ENCODE data around the gene TEX51.

Gene TEX51

DNA sequence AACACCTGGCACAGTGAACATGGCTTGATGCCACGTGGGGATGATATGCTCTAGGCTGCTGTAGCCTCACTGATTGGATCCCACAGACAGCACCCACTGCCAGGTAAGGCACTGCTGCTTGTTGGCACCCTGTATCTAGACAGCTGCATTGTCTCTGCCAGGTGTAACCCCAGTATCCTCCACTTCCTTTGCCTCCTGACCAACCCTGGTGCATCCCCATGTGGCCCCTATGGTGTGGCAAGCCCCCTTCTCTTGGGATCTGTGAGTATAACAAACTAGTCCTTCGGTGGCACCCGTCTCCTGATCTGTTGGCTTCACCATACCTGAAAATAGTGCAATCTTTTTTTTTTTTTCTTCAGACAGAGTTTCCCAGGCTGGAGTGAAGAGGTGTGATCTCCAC is 11.1 kb downstream of the TEX51 start:
- ATAC-seq: no peak
- TF ChIP-seq TCF4 (CRISPR knock-in tag; IDR thresholded peaks at IDR 0.05; ENCODE audit: borderline replicate concordance) (no peak), ZFP3 (CRISPR knock-in tag; IDR thresholded peaks at IDR 0.05) (no peak), ZC3H10 (CRISPR knock-in tag; IDR thresholded peaks at IDR 0.05) (no peak), ARNTL (CRISPR knock-in tag; IDR thresholded peaks at IDR 0.05; ENCODE audit: borderline replicate concordance, low read depth) (no peak), ISL1 (CRISPR knock-in tag; IDR thresholded peaks at IDR 0.05) (no peak), TOX (CRISPR knock-in tag; IDR thresholded peaks at IDR 0.05; ENCODE audit: borderline replicate concordance) (no peak), GLIS3 (CRISPR knock-in tag; IDR thresholded peaks at IDR 0.05) (no peak), ZNF70 (CRISPR knock-in tag; IDR thresholded peaks at IDR 0.05) (no peak), PPARA (CRISPR knock-in tag; IDR thresholded peaks at IDR 0.05; ENCODE audit: borderline replicate concordance) (no peak), BACH2 (CRISPR knock-in tag; IDR thresholded peaks at IDR 0.05; ENCODE audit: borderline replicate concordance) (no peak), ZNF565 (CRISPR knock-in tag; conservative IDR thresholded peaks at IDR 0.05; ENCODE audit: low read depth) (no peak), ZNF8 (CRISPR knock-in tag; IDR thresholded peaks at IDR 0.05) (no peak)
- TF ChIP-seq, protein P1, sequence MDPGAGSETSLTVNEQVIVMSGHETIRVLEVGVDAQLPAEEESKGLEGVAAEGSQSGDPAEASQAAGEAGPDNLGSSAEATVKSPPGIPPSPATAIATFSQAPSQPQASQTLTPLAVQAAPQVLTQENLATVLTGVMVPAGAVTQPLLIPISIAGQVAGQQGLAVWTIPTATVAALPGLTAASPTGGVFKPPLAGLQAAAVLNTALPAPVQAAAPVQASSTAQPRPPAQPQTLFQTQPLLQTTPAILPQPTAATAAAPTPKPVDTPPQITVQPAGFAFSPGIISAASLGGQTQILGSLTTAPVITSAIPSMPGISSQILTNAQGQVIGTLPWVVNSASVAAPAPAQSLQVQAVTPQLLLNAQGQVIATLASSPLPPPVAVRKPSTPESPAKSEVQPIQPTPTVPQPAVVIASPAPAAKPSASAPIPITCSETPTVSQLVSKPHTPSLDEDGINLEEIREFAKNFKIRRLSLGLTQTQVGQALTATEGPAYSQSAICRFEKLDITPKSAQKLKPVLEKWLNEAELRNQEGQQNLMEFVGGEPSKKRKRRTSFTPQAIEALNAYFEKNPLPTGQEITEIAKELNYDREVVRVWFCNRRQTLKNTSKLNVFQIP (CRISPR knock-in tag; IDR thresholded peaks at IDR 0.05; ENCODE audit: borderline replicate concordance, low read depth): no peak
- TF ChIP-seq, protein P2, sequence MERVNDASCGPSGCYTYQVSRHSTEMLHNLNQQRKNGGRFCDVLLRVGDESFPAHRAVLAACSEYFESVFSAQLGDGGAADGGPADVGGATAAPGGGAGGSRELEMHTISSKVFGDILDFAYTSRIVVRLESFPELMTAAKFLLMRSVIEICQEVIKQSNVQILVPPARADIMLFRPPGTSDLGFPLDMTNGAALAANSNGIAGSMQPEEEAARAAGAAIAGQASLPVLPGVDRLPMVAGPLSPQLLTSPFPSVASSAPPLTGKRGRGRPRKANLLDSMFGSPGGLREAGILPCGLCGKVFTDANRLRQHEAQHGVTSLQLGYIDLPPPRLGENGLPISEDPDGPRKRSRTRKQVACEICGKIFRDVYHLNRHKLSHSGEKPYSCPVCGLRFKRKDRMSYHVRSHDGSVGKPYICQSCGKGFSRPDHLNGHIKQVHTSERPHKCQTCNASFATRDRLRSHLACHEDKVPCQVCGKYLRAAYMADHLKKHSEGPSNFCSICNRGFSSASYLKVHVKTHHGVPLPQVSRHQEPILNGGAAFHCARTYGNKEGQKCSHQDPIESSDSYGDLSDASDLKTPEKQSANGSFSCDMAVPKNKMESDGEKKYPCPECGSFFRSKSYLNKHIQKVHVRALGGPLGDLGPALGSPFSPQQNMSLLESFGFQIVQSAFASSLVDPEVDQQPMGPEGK (CRISPR knock-in tag; IDR thresholded peaks at IDR 0.05; ENCODE audit: borderline replicate concordance): no peak
- TF ChIP-seq, protein P3, sequence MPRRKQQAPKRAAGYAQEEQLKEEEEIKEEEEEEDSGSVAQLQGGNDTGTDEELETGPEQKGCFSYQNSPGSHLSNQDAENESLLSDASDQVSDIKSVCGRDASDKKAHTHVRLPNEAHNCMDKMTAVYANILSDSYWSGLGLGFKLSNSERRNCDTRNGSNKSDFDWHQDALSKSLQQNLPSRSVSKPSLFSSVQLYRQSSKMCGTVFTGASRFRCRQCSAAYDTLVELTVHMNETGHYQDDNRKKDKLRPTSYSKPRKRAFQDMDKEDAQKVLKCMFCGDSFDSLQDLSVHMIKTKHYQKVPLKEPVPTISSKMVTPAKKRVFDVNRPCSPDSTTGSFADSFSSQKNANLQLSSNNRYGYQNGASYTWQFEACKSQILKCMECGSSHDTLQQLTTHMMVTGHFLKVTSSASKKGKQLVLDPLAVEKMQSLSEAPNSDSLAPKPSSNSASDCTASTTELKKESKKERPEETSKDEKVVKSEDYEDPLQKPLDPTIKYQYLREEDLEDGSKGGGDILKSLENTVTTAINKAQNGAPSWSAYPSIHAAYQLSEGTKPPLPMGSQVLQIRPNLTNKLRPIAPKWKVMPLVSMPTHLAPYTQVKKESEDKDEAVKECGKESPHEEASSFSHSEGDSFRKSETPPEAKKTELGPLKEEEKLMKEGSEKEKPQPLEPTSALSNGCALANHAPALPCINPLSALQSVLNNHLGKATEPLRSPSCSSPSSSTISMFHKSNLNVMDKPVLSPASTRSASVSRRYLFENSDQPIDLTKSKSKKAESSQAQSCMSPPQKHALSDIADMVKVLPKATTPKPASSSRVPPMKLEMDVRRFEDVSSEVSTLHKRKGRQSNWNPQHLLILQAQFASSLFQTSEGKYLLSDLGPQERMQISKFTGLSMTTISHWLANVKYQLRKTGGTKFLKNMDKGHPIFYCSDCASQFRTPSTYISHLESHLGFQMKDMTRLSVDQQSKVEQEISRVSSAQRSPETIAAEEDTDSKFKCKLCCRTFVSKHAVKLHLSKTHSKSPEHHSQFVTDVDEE (CRISPR knock-in tag; IDR thresholded peaks at IDR 0.05): no peak

DNA sequence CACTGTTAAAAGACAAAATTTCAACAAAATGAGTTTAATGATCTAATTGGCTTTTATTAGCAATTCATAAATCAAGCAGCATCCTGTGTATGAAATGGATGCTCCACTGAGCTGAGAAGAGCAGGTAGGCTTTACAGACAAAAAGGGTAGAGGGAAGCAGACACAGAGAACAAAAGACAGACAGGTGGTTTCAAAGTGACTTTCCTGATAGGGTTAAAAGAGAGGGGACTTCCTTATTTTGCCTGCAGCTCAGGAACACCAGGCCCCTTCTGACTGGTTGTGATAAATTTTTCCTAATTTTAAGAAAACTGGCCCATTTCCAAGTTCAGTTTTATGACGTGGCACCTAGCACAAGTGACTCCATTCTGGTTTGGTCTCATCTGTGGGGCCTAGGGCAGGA is 11.9 kb downstream of the TEX51 start:
- TF ChIP-seq ARNTL (CRISPR knock-in tag; IDR thresholded peaks at IDR 0.05; ENCODE audit: borderline replicate concordance, low read depth) (no peak), TCF4 (CRISPR knock-in tag; IDR thresholded peaks at IDR 0.05; ENCODE audit: borderline replicate concordance) (no peak), ISL1 (CRISPR knock-in tag; IDR thresholded peaks at IDR 0.05) (no peak), OSR1 (CRISPR knock-in tag; IDR thresholded peaks at IDR 0.05) (no peak)
- TF ChIP-seq, protein P2 (CRISPR knock-in tag; IDR thresholded peaks at IDR 0.05; ENCODE audit: borderline replicate concordance): no peak
- no peak for ATAC-seq

DNA sequence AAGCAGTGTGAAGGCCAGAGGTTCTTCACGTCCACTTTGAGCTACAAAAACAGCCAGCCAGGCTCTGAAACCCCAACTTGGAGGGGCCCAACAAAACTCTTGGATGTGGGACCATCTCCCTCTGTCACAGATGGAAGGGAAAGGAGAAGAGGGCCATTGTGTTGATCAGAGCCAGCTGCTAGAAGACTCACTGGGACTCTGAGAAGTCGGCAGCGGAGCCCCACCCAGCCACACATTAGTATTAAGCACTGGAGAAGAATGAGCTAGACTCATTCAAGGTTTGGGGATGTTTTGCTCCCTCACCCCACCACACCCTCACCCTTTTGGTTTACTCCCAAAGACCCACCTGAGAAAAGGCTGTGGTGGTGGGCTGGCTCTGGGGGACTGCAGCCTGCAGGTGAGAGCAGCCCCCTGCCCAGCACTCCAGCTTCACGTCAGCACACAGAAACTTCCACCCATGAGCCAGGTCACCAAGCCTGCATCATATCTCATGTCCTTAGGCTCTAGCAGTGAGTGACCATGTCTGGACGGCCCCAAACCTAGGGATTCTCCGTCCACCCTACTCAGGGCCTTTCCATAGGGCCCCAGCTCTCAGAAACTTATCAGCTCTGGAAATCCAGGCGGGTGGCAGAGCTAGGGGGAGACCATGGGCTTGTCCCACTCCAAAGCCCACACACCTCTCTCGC is 12.6 kb downstream of the TEX51 start:
- ATAC-seq: no peak
- TF ChIP-seq, protein P3 (CRISPR knock-in tag; IDR thresholded peaks at IDR 0.05): no peak
- TF ChIP-seq GLIS3 (CRISPR knock-in tag; IDR thresholded peaks at IDR 0.05) (no peak), PPARA (CRISPR knock-in tag; IDR thresholded peaks at IDR 0.05; ENCODE audit: borderline replicate concordance) (no peak), CSDC2 (CRISPR knock-in tag; IDR thresholded peaks at IDR 0.05) (no peak), ISL1 (CRISPR knock-in tag; IDR thresholded peaks at IDR 0.05) (no peak), ZNF70 (CRISPR knock-in tag; IDR thresholded peaks at IDR 0.05) (no peak), RARB (CRISPR knock-in tag; IDR thresholded peaks at IDR 0.05) (no peak), TOX (CRISPR knock-in tag; IDR thresholded peaks at IDR 0.05; ENCODE audit: borderline replicate concordance) (no peak), ZFP30 (CRISPR knock-in tag; IDR thresholded peaks at IDR 0.05) (no peak)
- TF ChIP-seq, protein P1 (CRISPR knock-in tag; IDR thresholded peaks at IDR 0.05; ENCODE audit: borderline replicate concordance, low read depth): no peak

Data from SK-N-SH treated with all-trans-retinoic acid at 6 μM for 48 hours (cell line).